Spleen (tissue), 7 donors: ENCODE results near the gene DNAJB6.

Source experiments
- POLR2A ChIP-seq, 3 donors: fragments of 450-650 bp; IDR thresholded peaks; one replicate each; pipeline ENCODE4 v1.5.1; 2017; ENCODE audit warnings: antibody characterized with exemption in 3 of 3, mild to moderate bottlenecking in 1 of 3
- TF ChIP-seq, protein P1 (sequence below), 11 experiments: fragments of 200-600 bp in 7 of 11; fragments of 450-650 bp in 4 of 11; sonication (generic) in 4 of 11; IDR thresholded peaks in 8 of 11; conservative IDR thresholded peaks in 3 of 11; 1 replicate in 7 of 11; 2 replicates in 4 of 11; pipeline versions ENCODE4 v1.4.0 to v1.8.0; 2016 to 2021; ENCODE audit warnings: antibody characterized with exemption in 11 of 11, inconsistent platforms in 4 of 11, mild to moderate bottlenecking in 1 of 11
- donor health status: DM: no; HTN: no; CAD: no; lungs with moderate emphysema.
- donor health status: DM: no; HTN: no; CAD: no.
- donor health status: DM: no; HTN: no; CAD: no.

DNA sequence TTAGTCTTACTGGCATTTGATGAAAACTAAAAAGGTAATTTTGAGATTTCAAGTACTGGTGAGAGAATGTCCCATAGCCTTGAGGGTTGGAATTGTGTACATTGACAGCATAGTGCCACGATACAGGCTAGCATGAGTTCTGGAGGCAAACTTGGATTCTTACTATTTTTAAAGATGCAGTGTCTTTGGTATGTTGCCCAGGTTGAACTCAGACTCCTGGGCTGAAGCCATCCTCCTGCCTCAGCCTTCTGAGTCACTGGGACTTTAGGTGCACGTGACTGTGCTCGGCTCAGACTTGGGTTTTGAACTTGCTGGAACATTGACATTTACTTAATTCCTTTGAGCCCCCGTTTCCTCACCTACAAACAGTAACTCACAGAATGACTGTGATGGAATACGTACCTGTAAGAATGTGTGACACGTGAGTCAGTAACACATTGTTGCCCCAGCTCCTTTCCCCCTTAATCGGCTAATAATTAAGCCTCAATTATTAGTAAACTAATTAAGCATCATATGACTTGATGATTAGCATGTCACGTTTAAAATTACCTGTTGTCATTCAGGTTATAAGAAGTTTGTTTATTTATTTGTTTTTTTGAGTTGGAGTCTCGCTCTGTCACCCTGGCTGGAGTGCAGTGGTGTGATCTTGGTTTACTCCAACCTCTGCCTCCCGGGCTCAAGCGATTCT is 10.6 kb downstream of the DNAJB6 start:
- TF ChIP-seq POLR2A (IDR thresholded peaks at IDR 0.05), result no peak
- TF ChIP-seq, protein P1, sequence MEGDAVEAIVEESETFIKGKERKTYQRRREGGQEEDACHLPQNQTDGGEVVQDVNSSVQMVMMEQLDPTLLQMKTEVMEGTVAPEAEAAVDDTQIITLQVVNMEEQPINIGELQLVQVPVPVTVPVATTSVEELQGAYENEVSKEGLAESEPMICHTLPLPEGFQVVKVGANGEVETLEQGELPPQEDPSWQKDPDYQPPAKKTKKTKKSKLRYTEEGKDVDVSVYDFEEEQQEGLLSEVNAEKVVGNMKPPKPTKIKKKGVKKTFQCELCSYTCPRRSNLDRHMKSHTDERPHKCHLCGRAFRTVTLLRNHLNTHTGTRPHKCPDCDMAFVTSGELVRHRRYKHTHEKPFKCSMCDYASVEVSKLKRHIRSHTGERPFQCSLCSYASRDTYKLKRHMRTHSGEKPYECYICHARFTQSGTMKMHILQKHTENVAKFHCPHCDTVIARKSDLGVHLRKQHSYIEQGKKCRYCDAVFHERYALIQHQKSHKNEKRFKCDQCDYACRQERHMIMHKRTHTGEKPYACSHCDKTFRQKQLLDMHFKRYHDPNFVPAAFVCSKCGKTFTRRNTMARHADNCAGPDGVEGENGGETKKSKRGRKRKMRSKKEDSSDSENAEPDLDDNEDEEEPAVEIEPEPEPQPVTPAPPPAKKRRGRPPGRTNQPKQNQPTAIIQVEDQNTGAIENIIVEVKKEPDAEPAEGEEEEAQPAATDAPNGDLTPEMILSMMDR (IDR thresholded peaks at IDR 0.05 in 8 of 11, conservative IDR thresholded peaks at IDR 0.05 in 3 of 11), result no peak
